HL-60 (cell line): ENCODE measurements around the gene USP13.

Source experiments
- DNase-seq, 2 experiments: peaks; one replicate each; pipeline ENCODE4 v3.0.0-alpha.2; 2010 to 2020; ENCODE audit warnings: low read depth in 1 of 2, low spot score in 1 of 2
- H3K27ac ChIP-seq: fragments of 250-450 bp; sonication (Bioruptor Pico); replicated peaks from 2 replicates; pipeline ENCODE4 v1.5.1; 2020; ENCODE audit warnings: mild to moderate bottlenecking, moderate library complexity
- H3K27me3 ChIP-seq: fragments of 250-450 bp; sonication (Bioruptor Pico); 2 replicates; pipeline ENCODE4 v1.5.1; 2021; ENCODE audit warnings: mild to moderate bottlenecking, moderate library complexity; ENCODE audit not compliant: insufficient read depth, poor library complexity, severe bottlenecking
- H3K4me3 ChIP-seq: replicated peaks from 2 replicates; pipeline ENCODE4 v1.5.1; 2011; ENCODE audit warnings: mild to moderate bottlenecking, control low read depth, low read length; ENCODE audit not compliant: insufficient read depth
- CTCF ChIP-seq: IDR thresholded peaks from one replicate; pipeline ENCODE4 v1.5.1; 2011; ENCODE audit warnings: low read length, control low read depth, inconsistent platforms; ENCODE audit not compliant: insufficient read depth
- GABPA ChIP-seq: IDR thresholded peaks from 2 replicates; pipeline ENCODE4 v1.6.1; 2012; ENCODE audit warnings: low read depth
- POLR2AphosphoS5 ChIP-seq: IDR thresholded peaks from 2 replicates; pipeline ENCODE4 v1.6.1; 2012; ENCODE audit warnings: low read depth
- REST ChIP-seq: IDR thresholded peaks from 2 replicates; pipeline ENCODE4 v1.6.1; 2012; ENCODE audit warnings: low read depth; ENCODE audit not compliant: insufficient replicate concordance
- SPI1 ChIP-seq: IDR thresholded peaks from 2 replicates; pipeline ENCODE4 v1.6.1; 2012; ENCODE audit warnings: low read depth, mild to moderate bottlenecking, borderline replicate concordance

USP13 gene

GRCh38 chr3:179717219-179717618 is 64.4 kb downstream of the USP13 start:
- no peak overlapping the region for H3K27ac ChIP-seq
- H3K4me3 ChIP-seq = no peak overlapping the region
- TF ChIP-seq SPI1 = no peak
- TF ChIP-seq GABPA = no peak
- no peak for TF ChIP-seq POLR2AphosphoS5
- TF ChIP-seq REST = no peak
- no peak for DNase-seq
- no peaks in the 10 kb centered on the region for H3K27me3 ChIP-seq

GRCh38 chr3:179719048-179719734 is 66.4 kb downstream of the USP13 start:
- TF ChIP-seq POLR2AphosphoS5 (no peak), CTCF (no peak), GABPA (no peak), REST (no peak), SPI1 (no peak)
- Histone ChIP-seq H3K27me3 (no peaks in the 10 kb centered on the region), H3K4me3 (no peak overlapping the region), H3K27ac (no peak overlapping the region)
- DNase-seq = no peak

- DNase-seq = no peak
- no peaks in the 10 kb centered on the region for H3K27me3 ChIP-seq
- TF ChIP-seq POLR2AphosphoS5 (no peak), SPI1 (no peak), GABPA (no peak), CTCF (no peak), REST (no peak)
- H3K27ac ChIP-seq = no peak overlapping the region
- no peak overlapping the region for H3K4me3 ChIP-seq
These were observed 67.4 kb downstream of the USP13 start for GRCh38 chr3:179720196-179720595.
